ENCODE measurements around the gene DIAPH2. TPM values are rescaled to one million over a fixed set of nuclear protein-coding genes. Genes with fewer than 3 reads are reported as not detected.

Gene DIAPH2
- total RNA-seq, 4 donors from 2014 or later: 41.8 to 64.5 (median 54.5) TPM

- H3K27me3 ChIP-seq: no peaks in the 10 kb centered on the region
- TF ChIP-seq EP300 (IDR thresholded peaks at IDR 0.05) (no peak), POLR2AphosphoS5 (IDR thresholded peaks at IDR 0.05) (no peak), CTCF (IDR thresholded peaks at IDR 0.05) (no peak), POLR2A (IDR thresholded peaks at IDR 0.05; ENCODE audit: low read depth) (no peak)
- no peak overlapping the region for H3K4me3 ChIP-seq
- H3K9me3 ChIP-seq: peaks cover 0 to 18% (median 6%) of the 10 kb centered on the region in 4 donors
- 65% methylated on average over 1 of the region's 1 CpG for WGBS
- intact Hi-C loops (cut with DNase I): no loop called here
- H3K4me1 ChIP-seq: no peaks in the 10 kb centered on the region
- H3K27ac ChIP-seq (replicated peaks in 1 of 4): no peak overlapping the region
- H3K36me3 ChIP-seq: no peaks in the 10 kb centered on the region
- DNase-seq (ENCODE audit: extremely low spot score): no peak
Observed at GRCh38 chrX:97527725-97528124, 843.1 kb downstream of the DIAPH2 start.

GRCh38 chrX:97529536-97530200 lies 845.0 kb downstream of the DIAPH2 start:
- intact Hi-C loops (cut with DNase I): no loop called here
- WGBS: 70% methylated on average over 1 of the region's 1 CpG
- H3K36me3 ChIP-seq: no peaks in the 10 kb centered on the region
- H3K4me1 ChIP-seq: no peaks in the 10 kb centered on the region
- TF ChIP-seq CTCF (IDR thresholded peaks at IDR 0.05): no peak
- TF ChIP-seq EP300 (IDR thresholded peaks at IDR 0.05): no peak
- TF ChIP-seq POLR2A (IDR thresholded peaks at IDR 0.05; ENCODE audit: low read depth): no peak
- TF ChIP-seq POLR2AphosphoS5 (IDR thresholded peaks at IDR 0.05): no peak
- H3K4me3 ChIP-seq: no peak overlapping the region
- H3K27me3 ChIP-seq: no peaks in the 10 kb centered on the region
- H3K9me3 ChIP-seq: peaks cover 0 to 18% (median 6%) of the 10 kb centered on the region in 4 donors
- no peak overlapping the region for H3K27ac ChIP-seq (replicated peaks in 1 of 4)
- no peak for DNase-seq (ENCODE audit: extremely low spot score)

- DNase-seq (ENCODE audit: extremely low spot score): no peak
- Histone ChIP-seq H3K36me3 (no peaks in the 10 kb centered on the region), H3K4me1 (no peaks in the 10 kb centered on the region), H3K27me3 (no peaks in the 10 kb centered on the region), H3K27ac (replicated peaks in 1 of 4) (no peak overlapping the region), H3K4me3 (no peak overlapping the region), H3K9me3 (peaks cover 0 to 18% (median 6%) of the 10 kb centered on the region in 4 donors)
- 87% methylated on average over 3 of the region's 3 CpGs for WGBS
- TF ChIP-seq EP300 (IDR thresholded peaks at IDR 0.05): no peak
- no peak for TF ChIP-seq POLR2A (IDR thresholded peaks at IDR 0.05; ENCODE audit: low read depth)
- TF ChIP-seq POLR2AphosphoS5 (IDR thresholded peaks at IDR 0.05): no peak
- no peak for TF ChIP-seq CTCF (IDR thresholded peaks at IDR 0.05)
- intact Hi-C loops (cut with DNase I): no loop called here
Observed at GRCh38 chrX:97531825-97532224, 847.2 kb downstream of the DIAPH2 start.

DNA sequence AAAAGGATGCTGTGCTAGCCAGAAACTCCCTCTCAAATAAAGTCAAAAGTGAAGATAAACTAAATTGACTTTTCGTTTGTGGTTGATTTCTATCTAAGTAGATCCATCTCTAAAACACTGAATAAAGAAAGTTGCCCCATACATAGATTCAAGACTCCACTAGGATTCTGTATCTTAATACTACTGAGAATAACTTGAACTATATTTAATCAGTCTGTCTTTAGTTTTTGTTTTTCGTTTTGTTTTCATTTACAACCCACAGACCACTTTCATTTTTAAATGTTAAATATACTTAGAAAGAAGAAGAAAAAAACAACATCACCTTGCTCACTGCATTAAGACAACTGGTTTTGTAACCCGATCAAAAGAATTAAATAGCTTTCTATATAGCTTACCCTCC lies 854.1 kb downstream of the DIAPH2 start:
- H3K9me3 ChIP-seq: no peaks in the 10 kb centered on the region
- TF ChIP-seq POLR2A (IDR thresholded peaks at IDR 0.05; ENCODE audit: low read depth) (no peak), EP300 (IDR thresholded peaks at IDR 0.05) (no peak), CTCF (IDR thresholded peaks at IDR 0.05) (no peak), POLR2AphosphoS5 (IDR thresholded peaks at IDR 0.05) (no peak)
- intact Hi-C loops (cut with DNase I): no loop called here
- H3K27me3 ChIP-seq: peaks cover 0 to 4% (median 0%) of the 10 kb centered on the region in 4 donors
- no peak overlapping the region for H3K4me3 ChIP-seq
- 83% methylated on average over 3 of the region's 3 CpGs for WGBS
- no peak overlapping the region for H3K27ac ChIP-seq (replicated peaks in 1 of 4)
- no peaks in the 10 kb centered on the region for H3K36me3 ChIP-seq
- no peaks in the 10 kb centered on the region for H3K4me1 ChIP-seq
- no peak for DNase-seq (ENCODE audit: extremely low spot score)

Measured in esophagus muscularis mucosa (tissue), 4 donors.